GM06990 (cell line): Measurements from ENCODE around the gene GFPT1.

Experiments used
- DNase-seq: peaks from one replicate; pipeline ENCODE4 v3.0.0-alpha.2; 2011; ENCODE audit not compliant: insufficient read length; ENCODE audit errors: extremely low read depth
- H3K27me3 ChIP-seq: replicated peaks from 2 replicates; pipeline ENCODE4 v1.6.0; 2011; ENCODE audit warnings: low read length; ENCODE audit not compliant: control insufficient read depth, insufficient read depth
- H3K36me3 ChIP-seq: 2 replicates; pipeline ENCODE4 v1.5.1; 2011; ENCODE audit warnings: low read length; ENCODE audit not compliant: control insufficient read depth, insufficient read depth
- H3K4me3 ChIP-seq: replicated peaks from 2 replicates; pipeline ENCODE4 v1.5.1; 2011; ENCODE audit warnings: low read depth, mild to moderate bottlenecking, control low read depth, low read length
- CTCF ChIP-seq: IDR thresholded peaks from 2 replicates; pipeline ENCODE4 v1.5.1; 2011; ENCODE audit warnings: low read length, control low read depth, mild to moderate bottlenecking, inconsistent platforms; ENCODE audit not compliant: insufficient read depth, poor library complexity, severe bottlenecking

Gene GFPT1

GRCh38 chr2:69386789-69387734, at the start of gene GFPT1:
GFPT1 (minus strand) TSS chr2:69387227; CDS start chr2:69387071, 156 bp downstream.
- H3K27me3 ChIP-seq: no peaks in the 10 kb centered on the region
- H3K4me3 ChIP-seq: peak within 1 kb of the TSS; percentile 90
- no peak for TF ChIP-seq CTCF
- H3K36me3 ChIP-seq: no peaks in the 10 kb centered on the region
- peak; percentile 97 for DNase-seq

- H3K4me3 ChIP-seq: peak overlapping the region; percentile 94
- DNase-seq: no peak
- no peaks in the 10 kb centered on the region for H3K27me3 ChIP-seq
- H3K36me3 ChIP-seq: no peaks in the 10 kb centered on the region
- TF ChIP-seq CTCF: no peak
Measured at GRCh38 chr2:69436596-69436937, 49.5 kb upstream of the GFPT1 start.

GRCh38 chr2:69434753-69435152, 47.7 kb upstream of the GFPT1 start:
- no peak for TF ChIP-seq CTCF
- H3K27me3 ChIP-seq: no peaks in the 10 kb centered on the region
- H3K4me3 ChIP-seq: no peak overlapping the region
- no peak for DNase-seq
- H3K36me3 ChIP-seq: no peaks in the 10 kb centered on the region

- no peaks in the 10 kb centered on the region; the same call in 1 of the 2 replicates for H3K36me3 ChIP-seq
- H3K27me3 ChIP-seq: no peaks in the 10 kb centered on the region
- no peak overlapping the region for H3K4me3 ChIP-seq
- no peak for TF ChIP-seq CTCF
- DNase-seq: no peak
Measured at GRCh38 chr2:69429491-69430183, 42.6 kb upstream of the GFPT1 start.

- no peaks in the 10 kb centered on the region for H3K27me3 ChIP-seq
- no peak for DNase-seq
- no peak overlapping the region for H3K4me3 ChIP-seq
- H3K36me3 ChIP-seq: no peaks in the 10 kb centered on the region; the same call in 1 of the 2 replicates
- TF ChIP-seq CTCF: no peak
Measured at GRCh38 chr2:69428981-69429380, 42.0 kb upstream of the GFPT1 start.
